ENCODE results near the gene RAB5B.

Gene RAB5B

GRCh38 chr12:55935738-55936151 lies 38.1 kb upstream of the RAB5B start:
- no peaks in the 10 kb centered on the region for H3K9me3 ChIP-seq (ENCODE audit: low read depth, low read length)
- no peak for TF ChIP-seq EZH2 (IDR thresholded peaks at IDR 0.05)
- TF ChIP-seq FOXP2 (optimal IDR thresholded peaks at IDR 0.05; ENCODE audit: control extremely low read depth, extremely low read length, insufficient read depth), result no peak
- no peak for TF ChIP-seq POLR2AphosphoS5 (IDR thresholded peaks at IDR 0.05; ENCODE audit: borderline replicate concordance, low read depth, low read length)

DNA sequence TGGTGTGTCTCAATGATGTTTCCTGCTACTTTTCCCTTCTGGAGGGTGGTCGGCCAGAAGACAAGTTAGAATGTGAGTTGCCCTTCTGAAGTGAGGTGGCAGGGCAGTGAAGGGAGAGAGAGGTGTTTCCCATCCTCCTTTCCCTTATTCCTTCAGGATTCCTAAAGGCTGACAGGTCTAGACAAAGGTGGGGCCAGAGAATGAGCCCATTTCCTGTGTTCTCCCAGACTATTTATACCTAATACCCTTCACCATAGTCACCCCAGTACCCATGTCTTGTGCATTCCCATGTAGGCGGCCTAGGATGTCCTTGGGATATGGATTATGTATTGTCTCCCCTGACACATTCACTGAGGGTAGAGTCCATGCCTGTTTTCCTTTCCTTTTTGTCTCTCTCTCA lies 35.9 kb upstream of the RAB5B start:
- DNase-seq (ENCODE audit: low read depth, low spot score), result no peak
- TF ChIP-seq POLR2AphosphoS5 (IDR thresholded peaks at IDR 0.05; ENCODE audit: borderline replicate concordance, low read depth, low read length) (no peak), FOXP2 (optimal IDR thresholded peaks at IDR 0.05; ENCODE audit: control extremely low read depth, extremely low read length, insufficient read depth) (no peak), EZH2 (IDR thresholded peaks at IDR 0.05) (no peak)
- no peaks in the 10 kb centered on the region for H3K9me3 ChIP-seq (ENCODE audit: low read depth, low read length)
- H3K9ac ChIP-seq (ENCODE audit: insufficient read length), result no peak overlapping the region
- H3K4me3 ChIP-seq, result no peak overlapping the region
- H3K36me3 ChIP-seq (ENCODE audit: insufficient read depth, low read length), result no peaks in the 10 kb centered on the region
- H3K27ac ChIP-seq, result no peak overlapping the region

More at GRCh38 chr12:55935738-55936151, 38.1 kb upstream of the RAB5B start:
- Histone ChIP-seq H3K9ac (ENCODE audit: insufficient read length) (no peak overlapping the region), H3K36me3 (ENCODE audit: insufficient read depth, low read length) (no peaks in the 10 kb centered on the region), H3K4me3 (no peak overlapping the region), H3K27ac (no peak overlapping the region)
- DNase-seq (ENCODE audit: low read depth, low spot score), result no peak

GRCh38 chr12:55938826-55939501 lies 34.9 kb upstream of the RAB5B start:
- Histone ChIP-seq H3K9me3 (ENCODE audit: low read depth, low read length) (no peaks in the 10 kb centered on the region), H3K27ac (no peak overlapping the region), H3K9ac (ENCODE audit: insufficient read length) (no peak overlapping the region), H3K4me3 (no peak overlapping the region), H3K36me3 (ENCODE audit: insufficient read depth, low read length) (no peaks in the 10 kb centered on the region)
- no peak for DNase-seq (ENCODE audit: low read depth, low spot score)
- TF ChIP-seq EZH2 (IDR thresholded peaks at IDR 0.05) (no peak), FOXP2 (optimal IDR thresholded peaks at IDR 0.05; ENCODE audit: control extremely low read depth, extremely low read length, insufficient read depth) (no peak), POLR2AphosphoS5 (IDR thresholded peaks at IDR 0.05; ENCODE audit: borderline replicate concordance, low read depth, low read length) (no peak)

- Histone ChIP-seq H3K9me3 (ENCODE audit: low read depth, low read length) (no peaks in the 10 kb centered on the region), H3K4me3 (peak overlapping the region; percentile 30), H3K9ac (ENCODE audit: insufficient read length) (no peak overlapping the region), H3K27ac (no peak overlapping the region), H3K36me3 (ENCODE audit: insufficient read depth, low read length) (no peaks in the 10 kb centered on the region)
- no peak for DNase-seq (ENCODE audit: low read depth, low spot score)
- no peak for TF ChIP-seq EZH2 (IDR thresholded peaks at IDR 0.05)
- TF ChIP-seq FOXP2 (optimal IDR thresholded peaks at IDR 0.05; ENCODE audit: control extremely low read depth, extremely low read length, insufficient read depth), result peak; percentile 57
These were observed 33.7 kb upstream of the RAB5B start for GRCh38 chr12:55940065-55940732.

- DNase-seq (ENCODE audit: low read depth, low spot score), result no peak
- TF ChIP-seq EZH2 (IDR thresholded peaks at IDR 0.05) (no peak), POLR2AphosphoS5 (IDR thresholded peaks at IDR 0.05; ENCODE audit: borderline replicate concordance, low read depth, low read length) (no peak), FOXP2 (optimal IDR thresholded peaks at IDR 0.05; ENCODE audit: control extremely low read depth, extremely low read length, insufficient read depth) (no peak)
- H3K9me3 ChIP-seq (ENCODE audit: low read depth, low read length), result no peaks in the 10 kb centered on the region
- H3K27ac ChIP-seq, result no peak overlapping the region
- H3K9ac ChIP-seq (ENCODE audit: insufficient read length), result no peak overlapping the region
- H3K4me3 ChIP-seq, result no peak overlapping the region
- H3K36me3 ChIP-seq (ENCODE audit: insufficient read depth, low read length), result no peaks in the 10 kb centered on the region
These were observed 31.8 kb upstream of the RAB5B start for GRCh38 chr12:55942055-55942454.

DNA sequence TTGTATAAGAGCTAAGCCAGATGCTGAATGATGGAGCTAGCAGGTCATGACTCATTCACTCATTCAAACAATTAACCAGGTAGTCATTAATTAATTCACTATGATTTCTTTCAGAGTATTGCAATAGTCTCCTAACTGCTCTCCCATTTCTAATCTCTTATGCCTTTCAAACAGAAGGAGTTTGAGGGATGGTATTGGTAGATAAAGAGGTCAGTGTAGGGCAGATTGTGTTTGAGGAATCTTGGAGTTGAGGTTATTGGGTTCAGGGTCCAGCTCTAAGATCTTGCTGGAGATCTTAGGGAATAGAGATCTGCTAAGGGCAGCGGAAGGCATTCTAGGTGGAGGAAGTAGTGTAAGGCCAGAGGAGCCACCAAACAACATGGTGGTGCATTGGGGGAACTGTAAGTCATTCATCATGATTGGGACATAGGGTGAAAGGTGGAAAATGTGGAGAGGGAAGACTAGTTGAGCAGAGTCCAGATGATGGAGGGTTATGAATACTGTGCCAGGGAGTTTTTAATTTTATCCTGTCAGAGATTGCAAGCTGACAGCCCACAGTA lies 31.2 kb upstream of the RAB5B start:
- DNase-seq (ENCODE audit: low read depth, low spot score), result no peak
- TF ChIP-seq FOXP2 (optimal IDR thresholded peaks at IDR 0.05; ENCODE audit: control extremely low read depth, extremely low read length, insufficient read depth) (no peak), EZH2 (IDR thresholded peaks at IDR 0.05) (no peak), POLR2AphosphoS5 (IDR thresholded peaks at IDR 0.05; ENCODE audit: borderline replicate concordance, low read depth, low read length) (no peak)
- H3K36me3 ChIP-seq (ENCODE audit: insufficient read depth, low read length), result no peaks in the 10 kb centered on the region
- H3K27ac ChIP-seq, result no peak overlapping the region
- no peaks in the 10 kb centered on the region for H3K9me3 ChIP-seq (ENCODE audit: low read depth, low read length)
- no peak overlapping the region for H3K4me3 ChIP-seq
- H3K9ac ChIP-seq (ENCODE audit: insufficient read length), result no peak overlapping the region

DNA sequence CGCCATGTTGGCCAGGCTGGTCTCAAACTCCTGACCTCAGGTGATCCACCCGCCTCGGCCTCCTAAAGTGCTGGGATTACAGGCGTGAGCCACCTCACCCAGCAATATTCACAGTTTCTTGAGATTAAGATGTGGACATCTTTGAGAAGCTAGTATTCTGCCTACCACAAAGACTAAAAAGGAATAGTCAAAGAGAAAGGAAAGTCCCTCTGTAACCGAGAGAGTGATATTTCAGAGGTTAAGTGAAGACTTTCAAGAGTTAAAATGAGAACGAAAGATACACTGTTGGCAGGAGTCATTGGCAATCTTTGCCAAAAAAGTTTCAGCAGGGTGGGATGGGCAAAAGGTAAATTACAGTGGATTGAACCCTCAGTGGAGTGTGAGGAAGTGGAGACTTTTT lies 27.3 kb upstream of the RAB5B start:
- TF ChIP-seq EZH2 (IDR thresholded peaks at IDR 0.05) (no peak), FOXP2 (optimal IDR thresholded peaks at IDR 0.05; ENCODE audit: control extremely low read depth, extremely low read length, insufficient read depth) (no peak), POLR2AphosphoS5 (IDR thresholded peaks at IDR 0.05; ENCODE audit: borderline replicate concordance, low read depth, low read length) (no peak)
- Histone ChIP-seq H3K9me3 (ENCODE audit: low read depth, low read length) (no peaks in the 10 kb centered on the region), H3K9ac (ENCODE audit: insufficient read length) (no peak overlapping the region), H3K4me3 (no peak overlapping the region), H3K27ac (no peak overlapping the region), H3K36me3 (ENCODE audit: insufficient read depth, low read length) (no peaks in the 10 kb centered on the region)
- DNase-seq (ENCODE audit: low read depth, low spot score), result no peak

- Histone ChIP-seq H3K9me3 (ENCODE audit: low read depth, low read length) (no peaks in the 10 kb centered on the region), H3K27ac (no peak overlapping the region), H3K36me3 (ENCODE audit: insufficient read depth, low read length) (no peaks in the 10 kb centered on the region), H3K9ac (ENCODE audit: insufficient read length) (no peak overlapping the region), H3K4me3 (no peak overlapping the region)
- DNase-seq (ENCODE audit: low read depth, low spot score), result no peak
- TF ChIP-seq FOXP2 (optimal IDR thresholded peaks at IDR 0.05; ENCODE audit: control extremely low read depth, extremely low read length, insufficient read depth) (no peak), EZH2 (IDR thresholded peaks at IDR 0.05) (no peak), POLR2AphosphoS5 (IDR thresholded peaks at IDR 0.05; ENCODE audit: borderline replicate concordance, low read depth, low read length) (no peak)
These were observed 18.5 kb upstream of the RAB5B start for GRCh38 chr12:55955344-55955743.
